A673 (cell line): ENCODE results near the gene HES2.
A peak's percentile ranks its signal among the peaks of the same experiment; 100 is the strongest.

Experiments
- CTCF ChIP-seq: fragments of 300-800, 200-600 bp; sonication (generic); conservative IDR thresholded peaks from 2 replicates; pipeline ENCODE4 v1.5.1; 2017; ENCODE audit warnings: low read depth, mild to moderate bottlenecking, antibody characterized with exemption, low read length, moderate library complexity, mixed read lengths
- EZH2 ChIP-seq: fragments of 200-600 bp; sonication (generic); IDR thresholded peaks from 2 replicates; pipeline ENCODE4 v1.6.1; 2017; ENCODE audit warnings: borderline replicate concordance, low read depth, mild to moderate bottlenecking, mixed read lengths, antibody characterized with exemption, low read length; ENCODE audit not compliant: poor library complexity, severe bottlenecking

DNA sequence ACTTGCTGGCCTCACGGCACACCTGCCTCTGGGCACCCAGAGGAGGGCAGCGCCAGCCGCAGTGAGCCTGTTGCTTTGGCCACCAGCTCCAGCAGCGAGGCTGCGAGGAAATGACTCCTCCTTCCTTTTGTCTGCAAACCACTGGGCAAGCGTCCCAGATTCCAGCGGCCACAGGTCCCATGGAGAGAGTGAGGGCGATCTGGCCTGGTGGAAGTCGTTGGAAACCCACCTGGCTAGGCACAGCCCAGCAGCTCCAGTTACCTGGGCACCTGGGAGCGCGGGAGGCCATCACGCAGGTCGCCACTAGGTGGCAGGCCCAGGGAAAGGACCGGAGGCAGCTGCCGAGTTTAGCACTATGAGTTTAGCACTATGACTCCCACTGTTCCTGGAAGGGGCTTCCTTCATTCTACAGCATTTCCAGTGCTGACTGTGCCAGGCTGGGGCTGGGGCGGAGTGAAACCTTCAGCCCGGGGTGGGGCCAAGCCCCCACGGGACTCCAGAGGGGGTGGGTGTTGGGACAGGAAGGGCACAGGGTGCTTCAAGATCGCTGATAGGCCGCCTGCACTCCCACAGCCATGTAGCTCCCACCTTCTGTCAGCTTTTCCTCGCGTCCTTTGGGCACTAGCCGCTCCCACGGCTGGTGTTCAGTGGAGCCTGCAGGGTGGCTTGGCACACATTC, 3.7 kb upstream of the HES2 start:
- TF ChIP-seq CTCF: peak; percentile 88
- TF ChIP-seq EZH2: no peak
